ENCODE measurements around the gene MPZL1. TPM values are rescaled to one million over a fixed set of nuclear protein-coding genes. Genes with fewer than 3 reads are reported as not detected.

MPZL1 gene
- total RNA-seq, 4 donors from 2014 or later = 23.1 to 87.7 (median 66.6) TPM

DNA sequence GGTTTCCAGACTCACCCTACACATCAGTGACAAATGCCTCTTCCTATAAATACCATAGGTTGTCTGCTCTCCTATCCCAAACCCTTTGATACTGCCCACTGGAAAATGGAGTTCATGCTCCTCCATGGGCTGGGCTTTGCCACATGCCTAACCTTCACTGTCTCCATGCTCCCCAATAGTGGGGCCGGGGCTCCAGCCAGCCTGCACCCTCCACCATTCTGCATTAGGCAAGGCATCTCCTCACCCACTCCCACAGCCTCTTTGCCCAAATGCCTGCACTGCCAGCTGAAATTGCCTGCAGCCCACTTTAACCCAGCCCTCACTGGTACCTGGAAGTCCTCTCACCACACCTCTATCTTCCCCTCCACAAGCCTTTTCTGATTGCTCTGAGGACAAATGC, 18.2 kb upstream of the MPZL1 start:
- DNase-seq = peak in 1 of 3 donors; percentile 29

GRCh38 chr1:167704715-167705114, 17.1 kb upstream of the MPZL1 start:
- Histone ChIP-seq H3K9me3 (no peaks in the 10 kb centered on the region), H3K27ac (no peak overlapping the region), H3K36me3 (peaks cover 0 to 10% (median 0%) of the 10 kb centered on the region in 3 donors), H3K27me3 (no peaks in the 10 kb centered on the region), H3K4me1 (peaks cover 0 to 7% (median 2%) of the 10 kb centered on the region in 4 donors), H3K4me3 (no peak overlapping the region)
- DNase-seq = peak in 2 of 3 donors; percentile 12 to 29
- TF ChIP-seq POLR2A (IDR thresholded peaks at IDR 0.05) = no peak
- no peak for TF ChIP-seq CTCF (IDR thresholded peaks at IDR 0.05)

More for the DNA sequence above, 18.2 kb upstream of the MPZL1 start:
- H3K36me3 ChIP-seq = peaks cover 0 to 10% (median 0%) of the 10 kb centered on the region in 3 donors
- no peaks in the 10 kb centered on the region for H3K27me3 ChIP-seq
- peaks cover 0 to 7% (median 0%) of the 10 kb centered on the region in 4 donors for H3K4me1 ChIP-seq
- TF ChIP-seq CTCF (IDR thresholded peaks at IDR 0.05) = no peak
- TF ChIP-seq POLR2A (IDR thresholded peaks at IDR 0.05) = no peak
- no peak overlapping the region for H3K27ac ChIP-seq
- no peaks in the 10 kb centered on the region for H3K9me3 ChIP-seq
- no peak overlapping the region for H3K4me3 ChIP-seq

DNA sequence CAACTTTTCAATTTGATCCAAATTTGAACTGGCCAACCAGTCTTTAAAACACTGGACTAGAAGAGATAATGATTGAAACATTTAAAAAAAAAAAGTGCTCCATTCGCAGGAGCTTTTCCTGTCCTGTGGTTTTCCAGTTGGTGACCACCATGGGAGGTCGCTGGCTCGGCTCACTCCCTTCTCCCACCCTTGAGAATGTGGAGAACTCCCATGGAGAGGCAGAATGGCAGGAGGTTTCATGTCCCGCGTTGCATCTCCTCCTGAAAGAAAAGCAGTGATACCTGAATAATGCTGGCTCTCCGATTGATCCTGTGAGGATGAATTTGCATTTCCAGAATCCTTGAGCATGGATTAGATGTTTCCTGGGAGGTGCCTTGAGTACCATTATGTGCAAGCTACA, 16.5 kb upstream of the MPZL1 start:
- Histone ChIP-seq H3K4me3 (no peak overlapping the region), H3K4me1 (peaks cover 0 to 7% (median 2%) of the 10 kb centered on the region in 4 donors), H3K36me3 (peaks cover 0 to 10% (median 0%) of the 10 kb centered on the region in 3 donors), H3K27ac (no peak overlapping the region), H3K27me3 (no peaks in the 10 kb centered on the region), H3K9me3 (no peaks in the 10 kb centered on the region)
- TF ChIP-seq CTCF (IDR thresholded peaks at IDR 0.05) (no peak), POLR2A (IDR thresholded peaks at IDR 0.05) (no peak)
- peak in 2 of 3 donors; percentile 13 to 28 for DNase-seq

- H3K36me3 ChIP-seq = peaks cover 0 to 10% (median 0%) of the 10 kb centered on the region in 3 donors
- H3K4me3 ChIP-seq = no peak overlapping the region
- no peak overlapping the region for H3K27ac ChIP-seq
- peaks cover 0 to 7% (median 3%) of the 10 kb centered on the region in 4 donors for H3K4me1 ChIP-seq
- no peak for DNase-seq
- TF ChIP-seq CTCF (IDR thresholded peaks at IDR 0.05) (no peak), POLR2A (IDR thresholded peaks at IDR 0.05) (no peak)
- no peaks in the 10 kb centered on the region for H3K27me3 ChIP-seq
- H3K9me3 ChIP-seq = no peaks in the 10 kb centered on the region
These were observed 15.4 kb upstream of the MPZL1 start for GRCh38 chr1:167706363-167706762.

GRCh38 chr1:167706931-167707877, 14.6 kb upstream of the MPZL1 start:
- DNase-seq = peak in 1 of 3 donors; percentile 15
- Histone ChIP-seq H3K27ac (no peak overlapping the region), H3K27me3 (no peaks in the 10 kb centered on the region), H3K36me3 (peaks cover 0 to 10% (median 0%) of the 10 kb centered on the region in 3 donors), H3K4me1 (peaks cover 0 to 7% (median 4%) of the 10 kb centered on the region in 4 donors), H3K9me3 (no peaks in the 10 kb centered on the region), H3K4me3 (no peak overlapping the region)
- TF ChIP-seq CTCF (IDR thresholded peaks at IDR 0.05) (no peak), POLR2A (IDR thresholded peaks at IDR 0.05) (no peak)
